ENCODE results near the gene KNCN. TPM values are rescaled to one million over a fixed set of nuclear protein-coding genes. Genes with fewer than 3 reads are reported as not detected.

The KNCN gene
- total RNA-seq: not detected
- long read RNA-seq: 0 reads

- ATAC-seq: no peak
- intact Hi-C loops (cut with DNase I, micrococcal nuclease): no loop called here
- no peak for DNase-seq
These were observed at the start of gene KNCN for GRCh38 chr1:46551597-46552095. KNCN (minus strand) TSS chr1:46551647; CDS start chr1:46551215, 432 bp downstream.

DNA sequence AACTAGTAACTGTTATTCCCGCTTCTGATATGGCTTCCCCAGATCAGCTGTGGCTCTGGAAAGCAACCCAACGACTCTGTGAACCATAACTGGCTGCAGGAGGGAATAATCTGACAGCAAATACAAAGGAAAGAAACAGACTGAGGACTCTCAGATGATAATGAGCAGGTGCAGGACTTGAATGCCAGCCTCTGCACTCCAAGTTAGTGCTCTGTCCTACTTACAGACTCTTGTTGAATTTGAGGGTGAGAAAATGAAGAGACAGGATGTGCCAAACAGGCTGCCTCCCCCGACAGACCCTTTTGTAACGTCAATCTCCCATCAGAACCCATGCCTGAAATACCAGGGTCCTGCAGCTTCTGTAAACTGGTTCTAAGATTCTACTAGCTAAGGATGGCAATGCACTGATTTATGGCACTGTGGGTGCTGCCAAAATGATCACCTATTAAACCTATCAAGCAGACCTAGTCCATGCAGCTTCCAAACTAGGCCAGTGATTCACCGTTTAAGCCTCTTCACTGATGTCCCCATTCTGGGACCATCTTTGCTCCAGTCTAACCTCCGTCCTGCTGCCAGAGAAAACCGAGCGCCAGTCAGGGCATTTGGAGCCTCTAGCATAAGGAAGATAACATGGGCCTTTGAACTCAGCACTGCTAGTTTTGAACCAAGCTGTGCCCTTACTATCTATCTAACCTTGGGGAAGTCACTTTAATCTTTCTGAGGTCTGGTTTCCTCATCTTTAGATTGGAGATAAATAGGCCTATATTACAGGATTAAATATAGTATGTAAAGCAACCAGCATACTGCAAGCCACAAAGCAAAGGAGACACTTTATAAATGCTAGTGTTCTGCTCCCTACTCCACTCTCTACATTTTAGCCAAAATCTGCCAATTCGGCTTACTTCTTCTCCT is 47.9 kb upstream of the KNCN start:
- intact Hi-C loops (cut with DNase I, micrococcal nuclease): no loop called here
- DNase-seq (no peak), ATAC-seq (no peak)

DNA sequence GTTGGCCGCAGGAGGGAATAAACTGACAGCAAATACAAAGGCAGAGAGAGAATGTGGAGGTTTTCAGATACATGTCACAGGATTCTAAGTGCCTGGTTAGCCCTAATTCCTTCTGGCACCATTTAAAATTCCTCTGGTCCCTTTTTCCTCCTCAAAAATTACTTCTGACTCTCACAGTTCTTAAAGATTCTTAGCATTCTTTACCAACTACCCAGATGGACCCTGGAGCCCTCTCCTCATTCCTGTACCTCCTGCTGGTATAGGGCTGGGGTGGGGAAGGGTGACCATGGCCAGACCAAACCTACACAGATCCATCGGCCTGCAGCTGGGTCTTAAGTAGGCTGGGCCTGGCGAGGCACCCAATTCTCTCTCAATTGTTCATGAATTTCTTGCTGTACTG is 45.4 kb upstream of the KNCN start:
- ATAC-seq: no peak
- intact Hi-C loops (cut with DNase I, micrococcal nuclease): no loop called here

DNA sequence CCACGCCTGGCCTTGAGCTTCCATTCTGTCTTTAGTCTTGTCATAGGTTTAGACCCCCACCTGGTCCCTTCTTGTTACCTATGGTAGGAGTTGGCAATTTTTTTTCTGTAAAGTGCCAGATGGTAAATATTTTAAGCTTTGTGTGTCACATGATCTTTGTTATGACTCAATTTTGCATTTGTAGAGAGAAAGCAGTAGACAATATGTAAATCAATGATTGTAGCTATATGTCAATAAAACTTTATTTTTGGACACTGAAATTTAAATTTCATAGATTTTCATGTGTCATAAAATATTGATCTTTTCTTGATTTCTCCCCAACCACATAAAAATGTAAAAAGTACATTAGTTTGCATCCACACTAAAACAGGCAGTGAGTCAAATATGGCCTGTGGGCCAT is 44.6 kb upstream of the KNCN start:
- intact Hi-C loops (cut with DNase I, micrococcal nuclease): no loop called here
- no peak for ATAC-seq
- no peak for DNase-seq

More for the DNA sequence above, 45.4 kb upstream of the KNCN start:
- no peak for DNase-seq

DNA sequence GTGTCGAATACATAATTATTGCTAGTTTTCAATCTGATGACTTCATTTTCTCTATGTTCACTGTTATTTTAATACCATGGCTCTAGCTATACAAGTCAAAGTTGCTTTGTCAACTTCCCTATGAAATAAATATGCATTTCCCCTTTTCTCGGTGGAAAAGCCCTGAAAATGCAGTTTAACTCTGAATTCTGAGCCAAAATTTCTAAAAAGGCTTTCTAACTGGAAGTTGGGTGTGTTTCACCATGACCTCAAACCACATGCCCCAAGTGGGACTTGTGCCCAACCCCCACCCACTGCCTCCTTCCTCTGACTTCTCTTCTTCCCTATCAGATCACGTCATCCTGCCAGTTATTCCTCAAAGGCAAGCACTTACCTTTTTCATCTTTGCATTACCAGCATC is 43.7 kb upstream of the KNCN start:
- intact Hi-C loops (cut with DNase I, micrococcal nuclease): no loop called here
- DNase-seq (peak; percentile 51 to 56), ATAC-seq (no peak)

GRCh38 chr1:46594063-46594462 is 42.6 kb upstream of the KNCN start:
- ATAC-seq (no peak), DNase-seq (no peak)
- intact Hi-C loops (cut with DNase I, micrococcal nuclease): no loop called here

GRCh38 chr1:46592823-46593222 is 41.4 kb upstream of the KNCN start:
- ATAC-seq (no peak), DNase-seq (no peak)
- intact Hi-C loops (cut with DNase I, micrococcal nuclease): no loop called here

DNA sequence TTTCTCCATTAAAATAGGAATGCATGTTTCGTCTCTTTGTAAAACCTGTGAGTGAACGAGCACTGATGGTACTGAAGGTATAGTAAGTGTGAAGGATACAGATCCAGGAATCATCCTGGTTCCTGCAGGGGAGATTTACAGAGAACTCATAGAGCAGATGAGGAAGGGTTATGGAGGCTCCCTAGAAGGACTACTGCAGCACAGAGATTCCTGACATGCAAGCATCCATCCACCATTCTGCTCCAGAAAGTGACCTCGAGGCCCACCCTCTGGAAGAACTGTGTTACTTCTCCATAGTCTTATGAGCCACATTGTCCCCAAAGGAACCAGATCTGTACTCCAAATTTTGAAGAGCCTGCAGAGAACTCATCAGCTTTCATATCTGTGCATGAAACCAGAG is 38.1 kb upstream of the KNCN start:
- DNase-seq (no peak), ATAC-seq (no peak)
- intact Hi-C loops (cut with DNase I, micrococcal nuclease): no loop called here

GRCh38 chr1:46587069-46587468 is 35.6 kb upstream of the KNCN start:
- intact Hi-C loops (cut with DNase I, micrococcal nuclease): no loop called here
- ATAC-seq (no peak), DNase-seq (peak; percentile 22 to 47)

DNA sequence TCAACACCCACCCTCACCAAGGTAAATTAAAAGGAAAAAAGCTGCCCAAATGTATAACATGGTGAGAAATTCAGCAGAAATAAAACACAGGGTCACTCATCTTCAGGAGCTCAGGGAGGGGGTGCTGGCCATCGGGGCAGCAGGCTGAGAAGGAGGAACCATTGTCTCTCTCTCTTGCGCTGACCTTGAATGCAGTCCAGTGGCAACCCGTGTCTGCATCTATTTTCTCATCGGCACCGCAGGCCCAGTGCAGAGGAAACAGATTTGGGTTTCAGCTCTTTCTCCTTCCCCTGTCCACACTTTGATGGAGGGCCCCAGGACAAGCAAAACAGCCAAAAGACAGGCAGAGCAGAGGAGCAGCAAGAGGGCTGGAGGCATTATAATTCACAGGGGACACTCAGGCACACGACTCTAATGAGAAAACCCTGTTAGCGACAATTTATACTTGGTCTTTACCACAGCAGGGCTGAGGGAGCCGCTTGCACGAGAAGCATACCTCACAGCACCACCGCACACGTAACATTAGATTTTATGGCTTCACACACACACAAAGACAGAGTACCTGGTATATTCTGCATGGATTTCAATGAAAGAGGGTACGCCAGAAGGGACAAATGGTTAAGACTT is 34.0 kb upstream of the KNCN start:
- ATAC-seq (no peak), DNase-seq (no peak)
- intact Hi-C loops (cut with DNase I, micrococcal nuclease): no loop called here

DNA sequence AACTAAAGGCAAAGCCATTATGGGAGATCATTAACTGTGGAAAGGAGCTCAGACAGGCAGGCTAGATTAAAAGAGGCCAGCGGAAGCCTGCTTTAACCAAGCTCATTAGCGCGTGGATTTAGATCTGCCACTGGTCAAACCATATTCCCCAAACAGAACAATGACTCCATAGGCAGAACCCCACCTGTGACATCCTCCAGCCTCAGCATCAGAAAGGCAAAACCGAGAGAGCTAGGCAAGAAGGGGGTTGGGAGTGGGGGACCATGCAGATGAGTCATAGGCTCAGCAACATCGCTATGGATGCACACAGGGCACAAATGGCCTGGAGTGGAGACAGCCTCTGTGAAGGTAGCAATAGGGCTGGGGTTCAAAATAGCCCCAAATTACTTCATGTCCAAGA is 32.0 kb upstream of the KNCN start:
- DNase-seq: no peak
- intact Hi-C loops (cut with DNase I, micrococcal nuclease): no loop called here
- no peak for ATAC-seq

DNA sequence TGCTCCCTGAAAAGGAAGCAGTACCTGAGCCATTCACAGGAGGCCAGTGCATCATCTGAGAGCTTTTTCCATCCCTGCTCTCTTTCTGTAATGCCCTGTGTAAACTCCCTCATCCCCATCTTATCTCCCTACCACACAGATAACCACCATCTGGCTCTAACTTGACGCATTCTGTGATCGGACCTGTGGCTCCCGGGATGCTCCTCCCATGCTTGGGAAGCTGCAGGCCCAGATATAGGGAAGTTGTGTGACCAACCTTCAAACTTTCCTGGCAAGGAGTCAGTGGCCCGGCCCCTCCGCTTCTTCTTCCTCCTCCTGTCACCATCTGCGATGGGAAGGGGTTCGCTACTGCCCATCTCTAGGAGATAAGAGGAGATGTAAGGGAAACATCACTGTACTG is 31.5 kb upstream of the KNCN start:
- intact Hi-C loops (cut with DNase I, micrococcal nuclease): no loop called here
- ATAC-seq: no peak
- DNase-seq: no peak

GRCh38 chr1:46581681-46582455 is 30.4 kb upstream of the KNCN start:
- no peak for DNase-seq
- ATAC-seq: no peak
- intact Hi-C loops (cut with DNase I, micrococcal nuclease): no loop called here

DNA sequence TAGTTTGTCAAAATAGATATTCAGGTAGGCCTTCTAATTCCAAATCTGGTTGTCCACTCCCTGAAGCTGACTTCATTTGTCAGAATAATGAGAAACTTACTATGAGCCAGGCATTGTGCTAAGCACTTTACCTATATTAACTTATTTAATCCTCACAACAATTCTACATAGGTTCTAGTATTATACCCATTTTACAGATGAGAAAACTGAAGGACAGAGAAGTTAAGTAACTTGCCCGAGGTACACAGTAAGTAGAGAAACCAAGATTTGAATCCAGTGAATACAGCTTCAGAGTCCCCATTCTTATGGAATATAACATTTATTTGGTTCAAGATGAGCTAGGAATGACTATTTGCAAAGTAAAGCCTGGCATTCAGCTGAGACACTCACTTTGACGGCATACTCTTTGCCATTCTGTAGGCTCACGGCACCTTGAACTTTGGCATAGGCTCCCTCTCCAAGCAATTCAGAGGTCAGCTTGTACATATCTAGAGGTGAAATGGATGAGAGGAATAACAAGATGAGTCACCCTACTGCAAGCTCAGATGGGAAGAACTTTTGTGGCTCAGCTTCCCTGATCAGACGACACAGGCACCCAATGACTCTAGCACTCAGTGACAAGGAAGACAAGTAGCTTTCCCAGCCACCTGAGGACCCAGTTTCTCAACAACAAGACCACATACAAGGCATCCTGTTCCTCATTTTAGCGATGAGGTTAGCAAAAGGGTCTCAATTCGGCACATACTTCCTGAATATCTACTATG is 28.9 kb upstream of the KNCN start:
- intact Hi-C loops (cut with DNase I, micrococcal nuclease): no loop called here
- peak; percentile 36 for ATAC-seq
- no peak for DNase-seq

DNA sequence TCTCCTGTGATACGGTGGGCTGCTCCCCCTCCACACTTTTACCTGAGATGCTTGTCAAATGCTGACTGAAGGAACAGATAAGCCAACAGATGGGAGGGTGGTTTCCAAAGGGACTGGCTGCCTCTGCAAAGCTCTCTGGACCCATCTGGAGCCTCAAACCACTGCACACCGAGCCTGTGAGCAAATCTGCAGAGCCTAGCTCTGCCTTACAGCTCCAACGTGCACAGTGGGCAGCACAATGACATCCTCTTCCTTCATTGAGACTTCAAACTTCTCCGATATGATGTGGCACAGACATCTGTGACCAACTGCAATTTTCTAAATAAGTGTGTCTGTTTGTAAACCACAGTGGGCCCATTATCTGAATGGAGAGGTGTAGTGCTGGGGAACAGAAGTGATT is 26.2 kb upstream of the KNCN start:
- ATAC-seq: no peak

GRCh38 chr1:46576596-46576995 is 25.1 kb upstream of the KNCN start:
- no peak for ATAC-seq
- no peak for DNase-seq
- intact Hi-C loops (cut with DNase I, micrococcal nuclease): no loop called here

More for the DNA sequence above, 26.2 kb upstream of the KNCN start:
- no peak for DNase-seq
- intact Hi-C loops (cut with DNase I, micrococcal nuclease): no loop called here

GRCh38 chr1:46575778-46576177 is 24.3 kb upstream of the KNCN start:
- ATAC-seq (no peak), DNase-seq (no peak)
- intact Hi-C loops (cut with DNase I, micrococcal nuclease): no loop called here

DNA sequence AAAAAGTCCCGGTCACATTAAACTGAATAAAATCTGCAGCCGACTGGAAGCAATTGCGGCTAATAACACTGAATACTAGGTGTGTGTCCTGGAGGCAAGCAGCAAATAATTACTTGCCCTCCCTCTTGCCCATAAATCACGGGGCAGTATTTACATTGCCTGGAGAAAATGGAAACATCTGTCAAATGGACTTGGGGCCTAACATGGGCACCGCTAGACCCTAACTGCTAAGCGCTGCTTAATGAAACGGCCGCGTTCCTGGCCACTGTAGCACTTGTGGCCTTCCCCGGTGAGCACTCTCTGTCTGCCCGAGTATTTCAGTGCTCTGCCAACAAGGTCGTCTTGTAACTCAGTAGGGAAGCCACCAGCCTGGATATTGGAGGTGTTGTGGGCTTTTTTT is 23.9 kb upstream of the KNCN start:
- ATAC-seq (no peak), DNase-seq (no peak)
- intact Hi-C loops (cut with DNase I, micrococcal nuclease): no loop called here

- ATAC-seq (no peak), DNase-seq (no peak)
- intact Hi-C loops (cut with DNase I, micrococcal nuclease): no loop called here
These were observed 20.3 kb upstream of the KNCN start for GRCh38 chr1:46571691-46572225.

Data from left colon (tissue), 2 donors.